GM21528 (cell line): Measurements from ENCODE around the gene NID1.
"Not testable (repeated sequence)": the region's sequence is repeated elsewhere in the genome, so short reads cannot be mapped to it uniquely, and the experiment has no call there.

ENCODE experiments used
- ATAC-seq: cut with Tn5 transposase; IDR thresholded peaks from one replicate; pipeline ENCODE4 v1.9.1; 2021; ENCODE audit warnings: mild to moderate bottlenecking, moderate library complexity; ENCODE audit not compliant: unreplicated experiment, low FRiP score

The NID1 gene

DNA sequence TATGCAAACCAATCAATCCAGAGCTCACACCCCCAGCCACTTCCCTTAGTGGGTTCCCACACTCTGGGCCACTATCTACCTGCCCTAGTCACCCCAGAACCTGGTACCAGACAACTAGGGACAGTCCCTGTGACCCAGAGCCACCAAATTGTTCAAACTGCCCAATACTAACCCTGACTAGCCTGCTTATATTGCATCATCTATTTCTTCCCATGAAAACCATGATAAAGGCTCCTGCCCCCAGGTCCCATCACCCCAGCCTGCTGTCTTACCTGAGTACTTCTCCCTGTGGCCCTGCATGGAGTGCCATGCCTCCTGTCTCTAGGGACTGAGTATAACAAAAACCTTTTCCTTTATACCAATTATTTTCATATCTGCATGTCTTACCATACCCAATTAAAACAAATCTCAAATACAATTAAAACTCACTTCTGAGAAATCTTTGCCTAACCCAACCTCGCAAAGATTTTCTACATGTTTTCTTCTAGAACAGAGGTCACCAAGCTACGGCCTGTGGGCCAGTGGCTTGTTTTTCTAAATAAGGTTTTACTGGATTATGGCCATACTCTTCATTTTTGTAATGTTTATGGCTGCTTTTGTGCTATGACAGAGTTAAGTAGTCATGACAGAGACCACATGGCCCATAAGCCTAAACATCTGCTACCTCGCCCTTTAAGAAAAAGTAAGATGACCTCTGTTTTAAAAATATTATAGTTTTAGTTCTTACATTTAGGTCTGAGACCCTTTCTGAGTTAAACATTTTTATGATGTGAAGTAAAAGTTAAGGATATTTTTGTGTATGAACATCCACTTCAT, 31.0 kb upstream of the NID1 start:
- no peak for ATAC-seq

DNA sequence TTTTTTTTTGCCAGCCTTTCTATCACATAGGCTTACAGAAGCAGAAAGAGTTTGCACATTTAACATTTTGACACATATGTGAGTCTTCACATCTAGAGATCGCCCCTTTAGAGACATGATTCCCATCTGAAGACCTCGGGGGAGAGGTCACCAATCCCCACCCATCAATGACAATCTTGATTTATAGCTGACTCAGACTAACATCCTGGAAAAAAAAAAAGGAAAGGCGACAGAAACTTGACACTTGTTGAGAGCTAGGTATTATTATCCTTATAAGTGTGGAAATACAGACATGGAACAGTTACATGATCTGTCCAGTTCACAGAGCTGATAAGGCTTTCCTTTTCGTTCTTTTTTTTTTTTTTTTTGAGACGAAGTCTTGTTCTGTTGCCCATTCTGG, 28.0 kb upstream of the NID1 start:
- no peak for ATAC-seq

- ATAC-seq = no peak
These were observed 27.0 kb upstream of the NID1 start for GRCh38 chr1:236091933-236092318.

DNA sequence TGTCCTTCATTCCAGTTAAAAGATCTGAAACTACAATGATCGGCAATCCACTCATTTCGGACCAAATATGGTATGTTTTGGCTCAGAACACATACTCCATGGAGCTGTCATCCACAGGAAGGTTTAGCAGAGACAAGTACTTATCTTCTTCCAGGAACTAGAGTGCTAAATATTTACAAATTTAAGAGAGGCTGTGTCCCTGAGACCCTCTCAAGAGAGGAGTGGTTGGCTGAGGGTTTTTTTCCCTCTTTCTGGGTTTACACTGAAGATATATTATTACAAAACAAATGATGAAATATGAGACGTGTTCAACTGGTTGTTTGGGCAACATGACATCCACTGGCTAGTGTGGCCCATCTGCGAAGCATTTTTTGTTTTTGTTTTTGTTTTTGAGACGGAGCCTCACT, 25.9 kb upstream of the NID1 start:
- ATAC-seq = no peak

- no peak for ATAC-seq
These were observed 24.3 kb upstream of the NID1 start for GRCh38 chr1:236089046-236089773.

- ATAC-seq = no peak
These were observed 21.6 kb upstream of the NID1 start for GRCh38 chr1:236086537-236086936.

DNA sequence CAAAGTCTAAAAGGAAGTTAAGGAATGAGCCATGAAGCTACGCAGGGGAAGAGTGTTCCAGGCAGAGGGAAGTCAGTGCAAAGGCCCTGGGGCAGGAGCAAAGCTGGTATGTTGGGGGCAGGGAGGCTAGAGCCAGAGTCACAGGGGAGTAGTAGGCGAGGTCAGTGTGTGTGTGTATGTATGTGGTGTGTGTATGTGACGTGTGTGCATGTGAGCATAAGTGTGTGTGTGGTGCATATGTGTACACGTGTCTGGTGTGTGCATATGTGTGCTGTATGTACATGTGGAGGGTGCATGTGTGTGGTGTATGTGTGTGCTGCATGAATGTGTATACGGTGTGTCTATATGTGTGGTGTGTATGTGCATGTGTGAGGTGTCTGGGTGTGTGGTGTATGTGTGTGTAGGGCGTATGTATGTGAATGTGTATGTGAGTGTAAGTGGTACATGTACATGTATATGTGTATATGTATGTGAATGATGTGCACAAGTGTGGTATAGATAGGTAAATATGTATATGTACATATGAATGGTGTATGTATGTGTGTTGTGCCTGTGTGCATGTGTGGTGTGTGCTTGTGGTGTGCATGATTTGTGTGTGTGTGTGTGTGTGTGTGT, 20.8 kb upstream of the NID1 start:
- ATAC-seq = no peak

GRCh38 chr1:236084386-236084730, 19.5 kb upstream of the NID1 start:
- ATAC-seq = no peak

- no peak for ATAC-seq
These were observed 18.9 kb upstream of the NID1 start for GRCh38 chr1:236083650-236084385.

GRCh38 chr1:236082526-236082925, 17.6 kb upstream of the NID1 start:
- no peak for ATAC-seq

- no peak for ATAC-seq
These were observed 16.8 kb upstream of the NID1 start for GRCh38 chr1:236081546-236082227.

DNA sequence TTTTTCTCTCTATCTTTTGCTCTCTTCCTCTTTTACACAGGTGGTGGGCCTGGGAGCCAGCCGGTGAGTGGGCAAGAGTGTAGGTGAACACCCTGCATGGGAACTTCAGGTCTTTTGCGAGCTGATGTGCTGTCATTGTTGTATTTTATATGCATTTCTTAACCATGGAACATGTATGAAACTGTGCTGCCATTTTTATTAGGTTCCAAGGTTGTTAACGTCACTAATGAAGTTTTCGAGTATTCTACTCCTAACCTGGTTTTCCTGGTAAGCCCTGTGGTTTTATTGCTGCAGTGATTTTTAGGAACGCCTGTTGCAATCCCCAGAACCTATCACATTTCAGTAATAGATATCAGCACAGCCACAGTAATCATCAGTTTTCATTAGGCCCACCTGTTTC, 14.8 kb upstream of the NID1 start:
- no peak for ATAC-seq

GRCh38 chr1:236078993-236079392, 14.1 kb upstream of the NID1 start:
- no peak for ATAC-seq

DNA sequence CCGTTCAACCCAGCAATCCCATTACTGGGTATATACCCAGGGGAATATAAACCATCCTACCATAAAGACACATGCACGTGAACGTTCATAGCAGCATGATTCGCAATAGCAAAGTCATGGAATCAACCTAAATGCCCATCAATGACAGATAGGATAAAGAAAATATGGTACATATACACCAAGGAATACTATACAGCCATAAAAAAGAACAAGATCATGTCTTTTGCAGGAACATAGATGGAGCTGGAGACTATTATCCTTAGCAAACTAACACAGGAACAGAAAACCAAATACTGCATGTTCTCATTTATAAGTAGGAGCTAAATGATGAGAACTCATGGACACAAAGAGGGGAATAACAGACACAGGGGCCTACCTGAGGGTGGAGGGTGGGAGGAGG, 13.2 kb upstream of the NID1 start:
- ATAC-seq = not testable (repeated sequence)

GRCh38 chr1:236075848-236076247, 11.0 kb upstream of the NID1 start:
- ATAC-seq = no peak

GRCh38 chr1:236073307-236073897, 8.5 kb upstream of the NID1 start:
- no peak for ATAC-seq

DNA sequence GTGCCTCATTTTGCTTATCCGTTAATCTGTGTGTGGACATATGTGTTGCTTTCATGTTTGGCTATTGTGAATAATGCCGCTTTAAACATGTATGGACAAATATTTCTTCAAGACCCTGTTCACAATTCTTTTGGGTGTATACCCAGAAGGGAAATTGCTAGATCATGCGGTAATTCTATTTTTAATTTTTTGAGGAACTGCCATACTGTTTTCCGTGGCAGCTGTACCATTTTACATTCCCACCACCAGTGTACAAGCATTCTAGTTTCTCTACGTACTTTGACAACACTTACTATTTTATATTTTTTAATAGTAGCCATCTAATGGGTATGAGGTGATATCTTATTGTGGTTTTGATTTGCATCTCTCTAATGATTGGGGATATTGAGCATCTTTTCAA, 7.1 kb upstream of the NID1 start:
- no peak for ATAC-seq

GRCh38 chr1:236070753-236071152, 5.9 kb upstream of the NID1 start:
- ATAC-seq = no peak

- ATAC-seq = no peak
These were observed 4.9 kb upstream of the NID1 start for GRCh38 chr1:236069796-236070195.

- no peak for ATAC-seq
These were observed 3.1 kb upstream of the NID1 start for GRCh38 chr1:236067854-236068454.
